Measurements from ENCODE around the gene ARRDC4. TPM values are rescaled to one million over a fixed set of nuclear protein-coding genes. Genes with fewer than 3 reads are reported as not detected.
A peak's percentile ranks its signal among the peaks of the same experiment; 100 is the strongest.

Gene ARRDC4, protein sequence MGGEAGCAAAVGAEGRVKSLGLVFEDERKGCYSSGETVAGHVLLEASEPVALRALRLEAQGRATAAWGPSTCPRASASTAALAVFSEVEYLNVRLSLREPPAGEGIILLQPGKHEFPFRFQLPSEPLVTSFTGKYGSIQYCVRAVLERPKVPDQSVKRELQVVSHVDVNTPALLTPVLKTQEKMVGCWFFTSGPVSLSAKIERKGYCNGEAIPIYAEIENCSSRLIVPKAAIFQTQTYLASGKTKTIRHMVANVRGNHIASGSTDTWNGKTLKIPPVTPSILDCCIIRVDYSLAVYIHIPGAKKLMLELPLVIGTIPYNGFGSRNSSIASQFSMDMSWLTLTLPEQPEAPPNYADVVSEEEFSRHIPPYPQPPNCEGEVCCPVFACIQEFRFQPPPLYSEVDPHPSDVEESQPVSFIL
- 1 to 10 TPM; 4.5 to 5.2 TPM for polyA plus RNA-seq

DNA sequence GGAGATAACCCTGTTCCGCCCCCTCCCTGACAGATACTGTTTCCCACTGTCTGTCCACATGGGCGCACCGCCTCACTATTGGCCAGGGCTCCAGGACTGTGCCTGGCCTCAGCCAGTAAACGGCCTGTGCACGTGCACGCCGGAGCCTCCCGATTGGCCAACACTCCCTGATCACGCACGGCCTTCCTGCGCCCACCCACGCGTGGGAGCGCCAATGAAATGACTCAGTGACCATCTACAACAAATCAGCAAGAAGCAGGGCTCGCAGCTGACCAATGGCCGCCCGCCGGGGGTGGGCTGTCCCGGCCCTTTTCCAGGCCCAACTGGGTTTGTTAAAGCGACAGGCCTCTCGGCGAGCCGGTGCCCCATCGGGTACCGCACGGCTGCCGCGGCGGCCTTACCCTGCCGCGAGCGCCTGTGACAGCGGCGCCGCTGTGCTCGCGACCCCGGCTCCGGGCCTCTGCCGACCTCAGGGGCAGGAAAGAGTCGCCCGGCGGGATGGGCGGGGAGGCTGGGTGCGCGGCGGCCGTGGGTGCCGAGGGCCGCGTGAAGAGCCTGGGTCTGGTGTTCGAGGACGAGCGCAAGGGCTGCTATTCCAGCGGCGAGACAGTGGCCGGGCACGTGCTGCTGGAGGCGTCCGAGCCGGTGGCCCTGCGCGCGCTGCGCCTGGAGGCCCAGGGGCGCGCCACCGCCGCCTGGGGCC is at the start of gene ARRDC4:
Gene ARRDC4 (plus strand): TSS at position 340 of the 703 bp plus-strand sequence. CDS start 159 bp downstream, at position 499.
- WGBS, 2 donors = 1% methylated on average over 62 to 69 of the region's 69 CpGs
- H3K4me3 ChIP-seq (ENCODE audit: low read depth in 1 of 2, low read length in 2 of 2) = peak within 1 kb of the TSS; percentile 60 to 88
- H3K4me1 ChIP-seq (ENCODE audit: control insufficient read depth in 2 of 2, insufficient read depth in 2 of 2, low read length in 1 of 2) = peaks cover 0 to 5% of the 10 kb centered on the region in 2 donors

DNA sequence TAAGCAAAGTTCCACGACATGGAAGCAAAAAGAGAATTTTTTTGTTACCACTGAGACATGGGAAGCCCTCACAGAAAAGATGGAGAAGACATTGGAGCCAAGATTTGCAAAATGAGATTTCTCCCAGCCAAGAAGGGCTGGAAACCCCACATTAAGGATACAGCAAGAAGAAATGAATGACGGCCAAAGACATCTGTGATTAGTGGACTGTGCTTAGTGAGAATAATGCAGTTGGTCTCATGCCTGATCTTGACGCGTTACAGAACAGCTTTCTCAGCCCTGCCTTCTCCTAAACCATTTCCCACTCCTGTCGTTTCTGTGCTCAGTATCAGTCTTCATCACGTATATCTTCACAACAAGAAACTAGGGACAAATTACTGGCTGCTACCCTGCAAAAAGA is 45.8 kb upstream of the ARRDC4 start:
- Histone ChIP-seq H3K4me3 (ENCODE audit: low read depth in 1 of 2, low read length in 2 of 2) (no peak overlapping the region), H3K27me3 (ENCODE audit: control insufficient read depth in 1 of 2, insufficient read depth in 2 of 2, low read length in 2 of 2) (peaks cover 0 to 3% of the 10 kb centered on the region in 2 donors), H3K4me1 (ENCODE audit: control insufficient read depth in 2 of 2, insufficient read depth in 2 of 2, low read length in 1 of 2) (no peaks in the 10 kb centered on the region), H3K9me3 (ENCODE audit: control insufficient read depth in 2 of 2, insufficient read depth in 1 of 2, low read depth in 1 of 2, low read length in 1 of 2) (peaks cover 0 to 2% of the 10 kb centered on the region in 2 donors), H3K27ac (ENCODE audit: low read depth in 2 of 2, low read length in 1 of 2) (no peak overlapping the region), H3K36me3 (ENCODE audit: control insufficient read depth in 2 of 2, insufficient read depth in 2 of 2, low read length in 1 of 2) (no peaks in the 10 kb centered on the region)
- WGBS, 2 donors = 76 to 82% methylated on average over 6 of the region's 6 CpGs

More for the DNA sequence above, at the start of gene ARRDC4:
- Histone ChIP-seq H3K36me3 (ENCODE audit: control insufficient read depth in 2 of 2, insufficient read depth in 2 of 2, low read length in 1 of 2) (no peaks in the 10 kb centered on the region), H3K27me3 (ENCODE audit: control insufficient read depth in 1 of 2, insufficient read depth in 2 of 2, low read length in 2 of 2) (no peaks in the 10 kb centered on the region), H3K27ac (ENCODE audit: low read depth in 2 of 2, low read length in 1 of 2) (peak within 1 kb of the TSS; percentile 73 to 87), H3K9me3 (ENCODE audit: control insufficient read depth in 2 of 2, insufficient read depth in 1 of 2, low read depth in 1 of 2, low read length in 1 of 2) (no peaks in the 10 kb centered on the region)

DNA sequence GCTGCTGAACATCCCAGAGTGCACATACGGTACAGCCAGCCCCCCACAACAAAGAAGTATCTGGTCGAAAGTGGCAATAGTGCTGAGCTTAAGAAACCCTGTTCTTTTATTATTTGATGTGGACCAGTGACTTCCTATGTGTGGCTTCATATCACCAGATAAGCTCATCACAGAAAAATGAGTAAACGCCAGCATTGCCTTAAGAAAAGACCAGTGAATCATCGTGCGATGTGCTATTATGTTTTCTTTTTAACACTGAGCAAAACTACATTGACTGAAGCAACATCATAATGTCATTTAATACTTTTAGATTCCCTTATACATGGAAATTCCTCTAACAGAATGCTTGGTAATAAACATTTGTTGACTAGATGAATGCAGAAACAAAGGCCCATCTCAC is 45.2 kb upstream of the ARRDC4 start:
- WGBS, 2 donors = 71 to 82% methylated on average over 5 of the region's 5 CpGs
- peaks cover 0 to 3% of the 10 kb centered on the region in 2 donors for H3K27me3 ChIP-seq (ENCODE audit: control insufficient read depth in 1 of 2, insufficient read depth in 2 of 2, low read length in 2 of 2)
- H3K27ac ChIP-seq (ENCODE audit: low read depth in 2 of 2, low read length in 1 of 2) = no peak overlapping the region
- peaks cover 0 to 2% of the 10 kb centered on the region in 2 donors for H3K9me3 ChIP-seq (ENCODE audit: control insufficient read depth in 2 of 2, insufficient read depth in 1 of 2, low read depth in 1 of 2, low read length in 1 of 2)
- no peaks in the 10 kb centered on the region for H3K36me3 ChIP-seq (ENCODE audit: control insufficient read depth in 2 of 2, insufficient read depth in 2 of 2, low read length in 1 of 2)
- no peak overlapping the region for H3K4me3 ChIP-seq (ENCODE audit: low read depth in 1 of 2, low read length in 2 of 2)
- no peaks in the 10 kb centered on the region for H3K4me1 ChIP-seq (ENCODE audit: control insufficient read depth in 2 of 2, insufficient read depth in 2 of 2, low read length in 1 of 2)

DNA sequence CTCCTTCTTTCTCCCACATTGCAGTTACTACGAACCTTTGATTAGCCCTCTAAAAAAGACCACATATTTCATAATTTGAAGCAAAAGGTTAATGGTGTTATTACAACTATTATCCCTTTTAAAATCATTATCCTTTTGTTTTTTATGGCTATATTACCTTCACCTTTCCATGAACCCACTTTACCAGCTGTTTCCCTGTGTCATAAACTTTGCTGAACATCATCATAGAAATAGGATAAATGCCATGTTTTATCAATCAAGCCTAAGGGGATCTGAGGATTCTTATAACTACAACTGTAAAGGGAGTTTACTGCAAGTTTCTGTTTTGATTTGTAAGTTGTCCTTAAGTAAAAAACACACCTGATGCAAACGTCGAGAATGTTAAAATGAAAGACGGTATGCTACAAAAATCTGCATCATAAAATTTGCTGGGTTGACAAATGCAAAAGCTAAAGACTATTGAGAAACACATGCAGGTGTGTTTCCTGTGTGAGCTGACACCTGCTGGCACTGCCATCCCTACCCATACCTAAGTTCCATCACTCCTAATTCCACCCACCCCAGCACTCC is 39.1 kb upstream of the ARRDC4 start:
- H3K27ac ChIP-seq (ENCODE audit: low read depth in 2 of 2, low read length in 1 of 2) = no peak overlapping the region
- WGBS, 2 donors = 78 to 86% methylated on average over 4 of the region's 4 CpGs
- H3K36me3 ChIP-seq (ENCODE audit: control insufficient read depth in 2 of 2, insufficient read depth in 2 of 2, low read length in 1 of 2) = no peaks in the 10 kb centered on the region
- H3K4me3 ChIP-seq (ENCODE audit: low read depth in 1 of 2, low read length in 2 of 2) = no peak overlapping the region
- no peaks in the 10 kb centered on the region for H3K4me1 ChIP-seq (ENCODE audit: control insufficient read depth in 2 of 2, insufficient read depth in 2 of 2, low read length in 1 of 2)
- peaks cover 0 to 2% of the 10 kb centered on the region in 2 donors for H3K9me3 ChIP-seq (ENCODE audit: control insufficient read depth in 2 of 2, insufficient read depth in 1 of 2, low read depth in 1 of 2, low read length in 1 of 2)
- H3K27me3 ChIP-seq (ENCODE audit: control insufficient read depth in 1 of 2, insufficient read depth in 2 of 2, low read length in 2 of 2) = no peaks in the 10 kb centered on the region

DNA sequence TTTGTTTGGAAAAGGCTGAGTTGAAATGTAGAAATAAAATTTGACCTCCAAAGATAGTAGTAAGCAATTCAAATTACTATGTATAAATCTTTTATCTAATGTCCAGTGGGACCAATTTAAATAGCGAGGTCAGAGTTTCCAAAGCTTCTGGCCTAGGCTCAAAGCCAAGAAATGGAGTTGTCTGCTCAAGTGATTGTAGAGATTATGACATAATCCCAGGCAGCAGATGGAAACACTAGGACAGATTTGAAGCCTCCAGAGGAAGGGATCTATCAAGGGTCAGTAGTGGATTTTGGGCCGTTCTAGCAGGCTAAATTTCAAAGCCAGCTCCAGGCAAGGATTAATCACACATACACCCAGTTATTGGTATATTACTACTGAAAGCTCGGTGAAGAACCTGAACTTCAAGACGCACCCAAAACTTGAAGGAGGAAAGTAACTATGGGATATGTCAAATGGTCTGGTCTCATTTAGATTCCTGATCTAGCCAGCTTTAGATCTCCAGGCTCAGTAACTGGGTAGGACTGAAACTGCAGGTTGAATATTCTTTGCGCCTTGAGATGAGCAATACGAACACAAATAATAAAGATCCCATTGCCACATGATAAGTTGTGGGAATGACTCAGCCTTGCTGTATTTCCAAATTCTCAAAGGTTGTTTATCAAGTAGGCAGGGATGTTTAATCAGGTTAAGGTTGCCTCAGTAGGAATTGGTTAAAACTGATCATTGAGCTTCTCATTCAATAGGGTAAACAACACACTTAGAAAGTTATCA is 30.9 kb upstream of the ARRDC4 start:
- Histone ChIP-seq H3K4me3 (ENCODE audit: low read depth in 1 of 2, low read length in 2 of 2) (no peak overlapping the region), H3K27ac (ENCODE audit: low read depth in 2 of 2, low read length in 1 of 2) (no peak overlapping the region), H3K4me1 (ENCODE audit: control insufficient read depth in 2 of 2, insufficient read depth in 2 of 2, low read length in 1 of 2) (no peaks in the 10 kb centered on the region), H3K27me3 (ENCODE audit: control insufficient read depth in 1 of 2, insufficient read depth in 2 of 2, low read length in 2 of 2) (no peaks in the 10 kb centered on the region), H3K9me3 (ENCODE audit: control insufficient read depth in 2 of 2, insufficient read depth in 1 of 2, low read depth in 1 of 2, low read length in 1 of 2) (peaks cover 0 to 3% of the 10 kb centered on the region in 2 donors), H3K36me3 (ENCODE audit: control insufficient read depth in 2 of 2, insufficient read depth in 2 of 2, low read length in 1 of 2) (no peaks in the 10 kb centered on the region)
- WGBS, 2 donors = 74% methylated on average over 6 of the region's 6 CpGs

DNA sequence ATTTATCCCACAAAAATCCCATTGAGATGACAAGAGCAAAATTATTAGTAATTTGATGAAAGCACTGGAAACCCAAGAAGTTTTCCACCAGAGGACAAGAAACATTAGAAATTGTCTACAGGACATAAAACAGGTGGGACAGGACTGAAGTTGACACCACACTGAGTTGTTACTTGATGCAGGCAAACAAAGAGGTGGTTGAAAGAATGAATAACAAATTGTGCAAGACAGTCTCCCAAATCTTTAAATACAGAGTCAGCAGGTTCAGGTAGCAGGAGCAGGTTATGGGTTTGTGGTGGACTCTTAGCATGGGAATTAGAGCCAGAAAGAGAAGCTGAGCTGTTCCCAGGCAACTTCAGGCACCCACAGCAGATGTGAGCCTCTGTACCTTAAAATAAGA is 30.3 kb upstream of the ARRDC4 start:
- Histone ChIP-seq H3K27ac (ENCODE audit: low read depth in 2 of 2, low read length in 1 of 2) (no peak overlapping the region), H3K27me3 (ENCODE audit: control insufficient read depth in 1 of 2, insufficient read depth in 2 of 2, low read length in 2 of 2) (no peaks in the 10 kb centered on the region), H3K36me3 (ENCODE audit: control insufficient read depth in 2 of 2, insufficient read depth in 2 of 2, low read length in 1 of 2) (no peaks in the 10 kb centered on the region), H3K4me3 (ENCODE audit: low read depth in 1 of 2, low read length in 2 of 2) (no peak overlapping the region), H3K4me1 (ENCODE audit: control insufficient read depth in 2 of 2, insufficient read depth in 2 of 2, low read length in 1 of 2) (no peaks in the 10 kb centered on the region), H3K9me3 (ENCODE audit: control insufficient read depth in 2 of 2, insufficient read depth in 1 of 2, low read depth in 1 of 2, low read length in 1 of 2) (peaks cover 0 to 3% of the 10 kb centered on the region in 2 donors)

DNA sequence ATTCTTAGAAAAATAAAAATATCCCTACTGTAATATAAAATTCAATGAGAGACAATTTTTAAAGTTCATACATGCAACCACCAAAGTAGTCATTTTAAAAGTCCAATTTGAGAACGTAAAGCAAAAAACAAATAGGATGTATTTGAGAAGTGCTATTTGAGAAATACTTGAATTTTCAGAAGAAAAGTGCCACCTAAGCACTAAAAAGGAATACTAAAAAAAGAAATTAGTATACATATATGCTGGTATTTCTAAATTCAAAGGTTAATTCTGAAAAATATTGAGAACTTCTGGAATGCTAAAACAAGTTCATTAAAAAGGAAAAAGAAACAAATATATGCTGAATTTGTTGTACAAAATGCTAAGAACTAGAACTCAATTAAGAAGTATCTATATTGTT is 29.2 kb upstream of the ARRDC4 start:
- Histone ChIP-seq H3K27me3 (ENCODE audit: control insufficient read depth in 1 of 2, insufficient read depth in 2 of 2, low read length in 2 of 2) (no peaks in the 10 kb centered on the region), H3K4me1 (ENCODE audit: control insufficient read depth in 2 of 2, insufficient read depth in 2 of 2, low read length in 1 of 2) (no peaks in the 10 kb centered on the region), H3K27ac (ENCODE audit: low read depth in 2 of 2, low read length in 1 of 2) (no peak overlapping the region), H3K9me3 (ENCODE audit: control insufficient read depth in 2 of 2, insufficient read depth in 1 of 2, low read depth in 1 of 2, low read length in 1 of 2) (peaks cover 0 to 3% of the 10 kb centered on the region in 2 donors), H3K4me3 (ENCODE audit: low read depth in 1 of 2, low read length in 2 of 2) (no peak overlapping the region), H3K36me3 (ENCODE audit: control insufficient read depth in 2 of 2, insufficient read depth in 2 of 2, low read length in 1 of 2) (no peaks in the 10 kb centered on the region)
- WGBS, 2 donors = 85 to 90% methylated on average over 1 of the region's 1 CpG

DNA sequence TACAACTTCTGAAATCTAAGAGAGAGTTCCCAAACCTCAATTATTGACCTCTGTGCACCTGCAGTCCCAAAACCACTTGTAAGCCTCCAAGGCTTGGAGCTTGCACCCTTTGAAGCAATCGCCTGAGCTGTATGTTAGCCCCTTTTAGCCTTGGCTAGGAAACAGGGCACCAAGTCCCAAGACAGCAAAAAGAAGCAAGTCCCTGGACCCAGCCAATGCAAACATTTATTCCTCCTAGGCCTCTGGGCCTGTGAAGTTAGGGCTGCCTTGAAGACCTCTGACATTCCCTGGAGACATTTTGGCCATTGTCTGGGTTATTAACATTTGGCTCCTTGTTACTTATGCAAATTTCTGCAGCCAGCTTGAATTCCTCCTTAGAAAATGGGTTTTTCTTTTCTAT is 26.9 kb upstream of the ARRDC4 start:
- Histone ChIP-seq H3K9me3 (ENCODE audit: control insufficient read depth in 2 of 2, insufficient read depth in 1 of 2, low read depth in 1 of 2, low read length in 1 of 2) (peaks cover 0 to 3% of the 10 kb centered on the region in 2 donors), H3K36me3 (ENCODE audit: control insufficient read depth in 2 of 2, insufficient read depth in 2 of 2, low read length in 1 of 2) (no peaks in the 10 kb centered on the region), H3K4me1 (ENCODE audit: control insufficient read depth in 2 of 2, insufficient read depth in 2 of 2, low read length in 1 of 2) (no peaks in the 10 kb centered on the region), H3K27me3 (ENCODE audit: control insufficient read depth in 1 of 2, insufficient read depth in 2 of 2, low read length in 2 of 2) (no peaks in the 10 kb centered on the region), H3K27ac (ENCODE audit: low read depth in 2 of 2, low read length in 1 of 2) (no peak overlapping the region), H3K4me3 (ENCODE audit: low read depth in 1 of 2, low read length in 2 of 2) (no peak overlapping the region)
- 87% methylated on average over 1 of the region's 1 CpG for WGBS, 2 donors

DNA sequence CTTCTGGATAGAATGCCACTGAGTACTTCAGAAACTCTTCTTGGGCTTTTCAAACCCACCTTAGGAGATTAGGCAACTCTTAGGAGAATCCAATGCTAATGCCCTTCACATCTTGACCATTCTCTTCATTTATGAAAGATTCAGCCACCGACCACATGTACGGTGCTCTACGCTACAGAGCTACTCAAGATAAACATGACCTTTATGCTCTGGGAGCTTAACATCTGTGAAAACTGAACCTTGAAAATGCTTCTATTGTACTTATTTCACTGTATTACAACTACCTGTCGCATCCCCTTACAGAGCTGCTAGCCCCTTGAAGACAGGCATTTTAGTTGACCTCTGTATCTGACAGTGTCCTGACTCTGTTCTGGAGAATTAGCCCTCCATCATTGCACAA is 19.5 kb upstream of the ARRDC4 start:
- Histone ChIP-seq H3K27me3 (ENCODE audit: control insufficient read depth in 1 of 2, insufficient read depth in 2 of 2, low read length in 2 of 2) (no peaks in the 10 kb centered on the region), H3K4me1 (ENCODE audit: control insufficient read depth in 2 of 2, insufficient read depth in 2 of 2, low read length in 1 of 2) (no peaks in the 10 kb centered on the region), H3K4me3 (ENCODE audit: low read depth in 1 of 2, low read length in 2 of 2) (no peak overlapping the region), H3K36me3 (ENCODE audit: control insufficient read depth in 2 of 2, insufficient read depth in 2 of 2, low read length in 1 of 2) (no peaks in the 10 kb centered on the region), H3K9me3 (ENCODE audit: control insufficient read depth in 2 of 2, insufficient read depth in 1 of 2, low read depth in 1 of 2, low read length in 1 of 2) (no peaks in the 10 kb centered on the region), H3K27ac (ENCODE audit: low read depth in 2 of 2, low read length in 1 of 2) (no peak overlapping the region)
- WGBS, 2 donors = 74 to 95% methylated on average over 4 of the region's 4 CpGs
